Islet precursor cell (in vitro differentiated cells): ENCODE data around the gene AGPAT2.

Experiments
- DNase-seq: peaks from one replicate; pipeline ENCODE4 v3.0.0-alpha.2; 2018

Gene AGPAT2

GRCh38 chr9:136700304-136700703, 13.0 kb upstream of the AGPAT2 start:
- no peak for DNase-seq

- no peak for DNase-seq
These were observed 11.5 kb upstream of the AGPAT2 start for GRCh38 chr9:136698635-136699246.

DNA sequence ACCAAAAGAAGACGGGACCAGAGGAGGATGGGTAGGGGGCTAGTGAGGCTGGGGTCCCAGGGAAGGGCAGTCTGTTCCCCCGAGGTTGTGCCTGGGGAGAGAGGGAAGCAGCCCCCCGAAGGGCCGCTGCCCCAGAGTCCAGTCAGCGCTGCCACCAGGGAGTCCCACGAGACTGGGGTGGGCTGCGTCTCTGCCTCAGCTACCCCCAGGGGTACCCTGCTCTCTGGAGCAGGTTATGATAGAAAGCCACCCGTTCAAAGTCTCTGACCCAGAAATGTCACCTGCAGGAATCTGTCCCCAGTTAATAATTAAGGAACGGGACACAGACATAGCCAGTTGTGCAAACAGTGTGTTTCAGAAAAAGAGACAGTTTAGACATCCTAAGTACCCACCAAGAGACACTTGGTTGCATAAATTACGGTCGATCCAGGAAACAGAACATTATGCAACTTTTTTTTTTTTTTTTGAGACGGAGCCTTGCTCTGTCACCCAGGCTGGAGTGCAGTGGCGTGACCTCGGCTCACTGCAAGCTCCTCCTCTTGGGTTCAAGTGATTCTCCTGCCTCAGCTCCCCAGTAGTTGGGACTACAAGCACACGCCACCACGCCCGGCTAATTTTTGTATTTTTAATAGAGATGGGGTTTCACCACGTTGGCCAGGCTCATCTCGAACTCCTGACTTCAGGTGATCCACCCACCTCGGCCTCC, 10.7 kb upstream of the AGPAT2 start:
- no peak for DNase-seq

- DNase-seq, result no peak
These were observed 10.0 kb upstream of the AGPAT2 start for GRCh38 chr9:136697146-136697820.

- DNase-seq, result no peak
These were observed 9.2 kb upstream of the AGPAT2 start for GRCh38 chr9:136696502-136696901.

GRCh38 chr9:136695955-136696354, 8.7 kb upstream of the AGPAT2 start:
- no peak for DNase-seq

- DNase-seq, result no peak
These were observed 8.2 kb upstream of the AGPAT2 start for GRCh38 chr9:136695435-136695895.

GRCh38 chr9:136694872-136695247, 7.6 kb upstream of the AGPAT2 start:
- DNase-seq, result no peak

DNA sequence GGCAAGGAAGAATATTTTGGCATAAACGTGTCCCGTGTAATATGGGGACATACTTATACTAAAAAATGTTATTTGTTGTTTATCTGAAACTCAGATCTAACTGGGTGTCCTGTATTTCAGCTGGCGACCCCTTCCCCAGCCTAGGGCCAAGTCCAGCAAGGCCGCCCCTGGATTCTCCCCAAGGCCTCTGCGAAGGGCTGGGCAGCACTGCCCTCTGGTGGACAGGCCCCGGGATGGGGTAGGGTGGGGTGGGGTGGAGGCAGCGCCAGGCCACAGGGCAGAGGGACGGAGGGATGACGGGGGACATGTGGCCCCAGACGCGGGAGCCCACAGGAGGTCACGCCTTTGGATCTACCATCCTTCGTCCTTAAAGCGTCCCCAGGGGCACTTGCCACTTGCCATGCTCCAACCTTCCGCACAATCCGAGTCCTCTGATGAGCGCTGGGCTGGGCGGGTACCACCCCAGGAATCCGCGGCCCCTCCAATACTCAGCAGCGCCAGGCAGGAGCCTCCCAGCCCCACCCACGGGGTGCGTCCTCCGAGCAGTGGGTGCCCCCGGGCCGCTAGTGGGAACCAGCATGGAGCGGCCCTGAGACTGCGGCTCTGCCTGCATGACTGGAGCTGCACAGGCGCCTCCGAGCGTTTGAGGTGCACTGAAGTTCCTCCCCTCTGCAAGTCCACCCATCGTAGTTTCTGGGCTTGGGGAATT, 7.1 kb upstream of the AGPAT2 start:
- DNase-seq, result peak; percentile 81

DNA sequence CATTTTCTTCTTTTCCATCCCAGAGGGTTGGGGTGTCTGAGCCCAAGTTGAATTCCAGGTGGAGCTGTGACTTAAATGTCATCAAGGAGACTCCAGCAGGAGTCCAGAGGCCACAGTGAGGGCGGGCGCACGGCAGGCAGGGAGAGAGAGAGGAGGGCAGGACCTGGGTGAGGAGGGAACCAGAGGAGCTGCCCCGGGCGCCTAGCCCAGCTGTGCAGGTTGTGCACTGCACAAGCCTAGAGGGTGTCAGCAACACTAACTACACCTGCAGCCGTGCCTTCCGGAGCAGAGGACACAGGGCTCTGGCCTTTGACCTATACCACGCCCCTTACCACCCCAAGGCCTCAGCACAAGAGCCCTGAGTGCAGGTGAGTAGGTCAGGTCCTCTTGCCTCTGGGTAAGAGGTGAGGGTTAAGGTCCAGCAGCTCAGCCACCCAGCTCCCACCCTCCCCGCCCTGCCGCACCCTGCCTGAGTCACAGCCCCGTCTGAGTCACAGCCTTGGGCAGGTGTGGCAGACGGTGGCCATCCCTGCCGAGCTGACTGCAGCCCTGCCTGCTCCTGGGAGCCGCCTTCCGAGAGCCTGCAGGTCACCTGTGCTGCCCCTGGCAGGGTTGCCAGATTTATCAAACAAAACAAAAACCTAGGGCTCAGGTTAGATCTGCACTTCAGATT, 6.4 kb upstream of the AGPAT2 start:
- DNase-seq, result peak; percentile 93

GRCh38 chr9:136693135-136693489, 5.9 kb upstream of the AGPAT2 start:
- DNase-seq, result no peak

DNA sequence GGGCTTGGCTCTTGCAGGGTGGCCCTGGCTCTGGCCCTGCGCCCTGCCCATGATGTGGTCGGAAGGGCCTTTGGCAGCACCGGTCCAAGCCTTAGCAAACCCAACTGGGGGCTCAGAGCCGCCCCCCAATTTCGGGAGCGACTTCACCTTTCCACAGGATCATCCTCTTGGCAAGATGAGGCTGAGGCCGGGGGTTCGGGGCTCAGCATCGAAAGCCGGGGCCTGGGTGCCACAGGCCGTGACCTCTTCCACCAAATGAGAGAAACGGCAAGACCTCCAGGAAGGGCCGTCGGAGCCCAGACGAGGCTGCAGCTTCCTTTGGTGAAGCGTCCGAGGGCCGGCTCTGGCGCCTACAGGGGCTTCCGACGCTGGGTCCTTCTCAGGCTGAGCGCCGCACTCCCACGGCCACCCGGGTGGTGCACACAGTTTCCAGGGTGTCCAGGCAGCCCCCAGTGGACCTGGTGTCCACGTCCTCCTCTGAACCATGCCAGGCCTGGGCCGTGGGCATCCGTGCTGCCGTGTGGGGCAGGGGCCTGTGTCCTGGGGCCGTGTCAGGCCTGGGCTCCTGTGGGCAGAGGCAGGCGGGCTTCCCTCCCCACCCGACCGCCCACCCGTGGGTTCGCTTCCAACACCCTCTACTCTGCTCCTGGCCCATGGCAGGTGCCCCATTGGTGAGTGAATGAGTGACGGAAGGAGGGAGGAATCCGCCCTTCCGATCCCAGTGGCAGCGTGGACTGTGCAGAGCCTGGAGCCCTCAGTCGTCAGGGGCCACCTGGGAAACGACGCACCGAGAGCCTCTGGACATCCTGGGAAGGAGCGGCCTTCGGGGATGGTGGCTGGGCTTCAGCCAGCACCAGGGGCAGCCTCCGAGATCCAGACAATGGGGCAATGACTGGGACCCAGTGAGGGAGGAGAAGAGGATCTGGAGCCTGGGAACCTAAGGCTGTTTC, 5.2 kb upstream of the AGPAT2 start:
- no peak for DNase-seq

DNA sequence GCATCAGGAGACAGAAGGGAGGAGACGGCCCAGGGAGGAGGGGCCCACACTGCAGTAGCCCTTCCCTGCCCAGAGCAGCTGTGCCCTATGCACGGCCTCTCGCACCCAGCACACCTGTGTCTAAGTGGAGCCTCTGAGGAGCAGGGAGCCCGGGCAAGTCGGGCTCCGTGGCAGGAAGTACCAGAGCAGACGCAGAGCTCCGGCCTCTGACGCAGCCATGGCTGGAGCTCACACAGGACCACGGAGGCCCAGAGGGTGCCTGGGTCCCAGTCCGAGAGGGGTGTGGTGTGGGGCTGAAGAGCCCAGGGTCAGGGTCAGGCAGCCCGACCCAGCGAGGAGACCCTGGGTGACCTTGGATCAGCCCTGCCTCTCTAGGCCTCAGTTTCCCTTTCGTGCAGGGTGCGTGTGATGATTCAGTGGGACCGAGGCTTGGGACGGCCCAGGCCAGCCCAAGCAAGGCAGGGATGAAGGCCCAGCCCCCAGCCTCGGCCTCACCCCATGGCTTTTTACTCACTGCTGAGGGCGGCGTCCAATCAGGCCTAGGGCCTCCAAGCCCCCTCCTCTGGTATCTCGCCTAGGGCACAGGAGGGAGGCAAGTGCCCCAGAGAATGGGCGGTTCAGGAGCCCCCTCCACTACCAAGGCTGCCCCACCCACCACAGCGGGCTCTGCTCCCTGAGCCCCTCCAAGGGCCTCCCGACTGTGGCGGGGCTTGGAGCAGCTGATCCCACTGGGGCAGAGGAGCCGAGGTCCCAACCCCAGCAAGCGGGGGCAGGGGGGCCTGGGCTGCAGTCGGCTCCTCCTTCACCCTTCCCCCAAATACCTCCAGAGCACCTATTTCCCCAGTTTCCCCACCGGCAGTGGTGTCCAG, 4.3 kb upstream of the AGPAT2 start:
- DNase-seq, result no peak

DNA sequence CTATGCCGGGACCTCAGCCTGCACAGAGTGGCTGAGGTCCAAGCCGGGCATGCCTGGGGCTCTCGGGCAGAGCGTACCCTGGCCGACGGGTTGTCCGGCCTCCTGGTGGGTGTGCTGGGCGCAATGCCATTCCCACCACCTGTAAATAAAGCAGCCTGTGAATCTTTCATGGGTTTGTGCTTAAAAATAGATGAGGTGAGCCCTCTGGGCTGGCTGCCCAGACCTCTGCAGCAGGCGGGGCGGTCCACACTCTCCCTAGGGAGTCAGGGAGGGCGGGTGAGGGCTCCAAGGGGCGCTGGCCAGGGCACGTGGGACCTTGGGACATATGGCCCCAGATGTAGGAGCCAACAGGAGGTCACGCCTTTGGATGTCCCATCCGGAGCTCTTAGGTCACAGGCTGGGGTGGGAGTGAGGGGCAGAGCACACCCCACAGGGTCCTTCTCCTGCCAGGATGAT, 3.6 kb upstream of the AGPAT2 start:
- DNase-seq, result no peak

- no peak for DNase-seq
These were observed 3.0 kb upstream of the AGPAT2 start for GRCh38 chr9:136690104-136690805.

GRCh38 chr9:136689108-136689460, 1.8 kb upstream of the AGPAT2 start:
- no peak for DNase-seq

GRCh38 chr9:136688274-136689107, 1.2 kb upstream of the AGPAT2 start:
- no peak for DNase-seq

DNA sequence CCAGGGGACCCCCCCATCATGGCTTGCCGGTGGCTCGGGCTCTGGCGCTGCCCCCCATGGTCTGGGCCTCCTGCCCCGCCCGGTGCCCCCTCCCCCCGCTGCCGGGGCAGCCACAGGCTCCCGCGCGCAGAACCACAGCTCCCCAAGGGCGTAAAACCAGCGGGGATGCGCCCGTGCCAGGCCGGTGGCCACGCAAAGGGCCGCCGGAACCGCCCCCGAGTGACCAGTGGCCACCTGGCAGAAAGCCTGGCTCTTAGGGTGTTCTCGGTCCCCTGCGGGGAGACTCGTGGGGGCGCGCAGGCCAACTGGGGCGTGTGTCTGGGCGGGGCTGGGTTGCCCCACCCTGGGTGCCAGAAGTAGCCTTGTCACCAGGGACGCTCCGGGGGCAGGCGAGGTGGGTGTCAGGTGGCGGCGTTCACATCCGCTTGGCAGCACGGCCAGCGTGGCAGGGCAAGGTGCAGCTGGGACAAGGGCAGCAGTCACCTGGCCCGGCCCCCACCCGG, 515 bp upstream of the AGPAT2 start:
- no peak for DNase-seq

DNA sequence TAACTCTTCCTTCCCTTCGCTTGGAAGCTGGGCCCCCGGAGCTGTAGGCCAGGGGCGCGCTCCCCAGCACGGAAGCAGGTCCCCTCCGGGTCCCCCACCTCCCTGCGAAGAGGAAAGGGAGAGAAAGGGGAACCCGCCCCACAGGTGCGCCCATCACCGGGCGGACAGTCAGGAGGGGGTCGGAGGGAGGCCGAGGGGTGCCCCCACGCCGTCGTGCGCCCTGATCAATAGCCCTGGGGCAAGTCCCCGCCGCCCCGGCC, 793 bp downstream of the AGPAT2 start:
- no peak for DNase-seq
